Fibroblast of the aortic adventitia (primary cell): ENCODE results near the gene MAPK9. TPM values are rescaled to one million over a fixed set of nuclear protein-coding genes. Genes with fewer than 3 reads are reported as not detected.

Source experiments
- DNase-seq: peaks from one replicate; pipeline ENCODE4 v3.0.0-alpha.2; 2010; ENCODE audit warnings: low read depth
- H3K4me3 ChIP-seq: 2 replicates; pipeline ENCODE4 v1.5.1; 2011; ENCODE audit warnings: low read depth, mild to moderate bottlenecking, control low read depth, low read length, moderate library complexity
- CTCF ChIP-seq: IDR thresholded peaks from 2 replicates; pipeline ENCODE4 v1.5.1; 2011; ENCODE audit warnings: mild to moderate bottlenecking, low read length, control low read depth, inconsistent platforms; ENCODE audit not compliant: insufficient read depth
- total RNA-seq: library from RNA; depleted of rRNA; stranded (reverse); fragments of >200 nt; gene quantifications from 2 replicates; pipeline ENCODE4 v1.2.3, GENCODE V29; 2012; ENCODE audit warnings: low replicate concordance

The MAPK9 gene
- total RNA-seq, 1 donor, result 33.4 TPM

- H3K4me3 ChIP-seq, result no peak overlapping the region
- no peak for TF ChIP-seq CTCF
- no peak for DNase-seq
Measured at GRCh38 chr5:180287868-180288267, 4.0 kb downstream of the MAPK9 start.

GRCh38 chr5:180287404-180287803 lies 4.5 kb downstream of the MAPK9 start:
- no peak for DNase-seq
- no peak for TF ChIP-seq CTCF
- H3K4me3 ChIP-seq, result no peak overlapping the region

- no peak for TF ChIP-seq CTCF
- no peak overlapping the region for H3K4me3 ChIP-seq
- no peak for DNase-seq
Measured at GRCh38 chr5:180284149-180284548, 7.7 kb downstream of the MAPK9 start.

GRCh38 chr5:180283026-180283615 lies 8.8 kb downstream of the MAPK9 start:
- DNase-seq, result no peak
- no peak for TF ChIP-seq CTCF
- no peak overlapping the region for H3K4me3 ChIP-seq

- no peak for DNase-seq
- no peak overlapping the region for H3K4me3 ChIP-seq
- no peak for TF ChIP-seq CTCF
Measured at GRCh38 chr5:180282281-180282680, 9.6 kb downstream of the MAPK9 start.

- no peak for DNase-seq
- H3K4me3 ChIP-seq, result no peak overlapping the region
- TF ChIP-seq CTCF, result no peak
Measured at GRCh38 chr5:180281706-180282105, 10.2 kb downstream of the MAPK9 start.

- TF ChIP-seq CTCF, result no peak
- H3K4me3 ChIP-seq, result no peak overlapping the region
- no peak for DNase-seq
Measured at GRCh38 chr5:180274695-180275094, 17.2 kb downstream of the MAPK9 start.
